GM13977 (cell line): Measurements from ENCODE around the gene FOXN3.

Source experiments
- DNase-seq: peaks from one replicate; pipeline ENCODE4 v3.0.0; 2012; ENCODE audit warnings: low spot score
- CTCF ChIP-seq: IDR thresholded peaks from 2 replicates; pipeline ENCODE4 v1.5.1; 2012; ENCODE audit warnings: mild to moderate bottlenecking, control low read depth; ENCODE audit not compliant: insufficient read depth; ENCODE audit errors: extremely low read depth, missing control alignments
- in situ Hi-C: fragments of 300-500 bp; cut with MboI; formaldehyde crosslinking; loops from one replicate; pipeline ENCODE4 v1.12.0; 2022; ENCODE audit warnings: low sequenced_read_pairs, low pct_unique_long_range_greater_than_20kb, mixed read lengths, inconsistent platforms; ENCODE audit not compliant: unreplicated experiment

FOXN3 gene

DNA sequence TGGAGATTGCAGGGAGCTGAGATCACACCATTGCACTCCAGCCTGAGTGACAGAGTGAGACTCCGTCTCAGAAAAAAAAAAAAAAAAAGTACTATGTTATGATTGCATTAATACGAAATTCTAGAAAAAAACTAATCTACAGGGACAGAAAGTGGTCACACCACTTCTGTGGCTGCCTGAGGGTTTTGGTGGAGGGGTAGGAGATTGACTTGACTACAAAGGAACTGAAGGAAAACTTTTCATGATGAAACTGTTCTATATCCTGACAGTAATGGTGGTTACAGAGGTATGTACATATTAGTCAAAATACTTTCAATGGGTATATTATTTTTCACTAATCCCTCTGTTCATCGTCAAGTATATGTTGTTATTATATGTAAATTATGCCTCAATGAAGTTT is 42.1 kb downstream of the FOXN3 start:
- in situ Hi-C loops: no loop called here
- TF ChIP-seq CTCF: no peak
- no peak for DNase-seq

DNA sequence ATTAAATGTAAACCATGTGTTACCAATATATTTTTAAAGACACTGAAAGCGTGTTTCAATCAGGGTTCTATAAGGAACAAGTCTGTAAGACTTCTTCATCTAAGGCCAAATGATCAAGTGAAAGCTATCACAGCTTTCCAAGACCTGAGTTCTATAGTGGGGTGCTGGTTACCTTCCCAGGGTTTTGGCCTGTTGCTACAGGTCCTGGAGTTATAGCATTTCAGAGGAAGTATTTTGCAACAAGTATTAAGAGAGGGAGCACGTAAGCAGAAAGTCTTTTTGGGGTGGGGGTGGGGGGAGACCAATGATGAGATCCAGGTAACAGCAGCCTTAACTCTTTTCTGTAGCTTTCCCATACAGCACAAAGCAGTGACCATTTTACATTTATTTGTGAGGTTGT is 43.8 kb downstream of the FOXN3 start:
- TF ChIP-seq CTCF: no peak
- DNase-seq: no peak
- in situ Hi-C loops: no loop called here

GRCh38 chr14:89372512-89372883 is 44.5 kb downstream of the FOXN3 start:
- DNase-seq: no peak
- no peak for TF ChIP-seq CTCF
- in situ Hi-C loops: no loop called here

GRCh38 chr14:89371585-89372511 is 45.2 kb downstream of the FOXN3 start:
- no peak for DNase-seq
- in situ Hi-C loops: no loop called here
- TF ChIP-seq CTCF: no peak

DNA sequence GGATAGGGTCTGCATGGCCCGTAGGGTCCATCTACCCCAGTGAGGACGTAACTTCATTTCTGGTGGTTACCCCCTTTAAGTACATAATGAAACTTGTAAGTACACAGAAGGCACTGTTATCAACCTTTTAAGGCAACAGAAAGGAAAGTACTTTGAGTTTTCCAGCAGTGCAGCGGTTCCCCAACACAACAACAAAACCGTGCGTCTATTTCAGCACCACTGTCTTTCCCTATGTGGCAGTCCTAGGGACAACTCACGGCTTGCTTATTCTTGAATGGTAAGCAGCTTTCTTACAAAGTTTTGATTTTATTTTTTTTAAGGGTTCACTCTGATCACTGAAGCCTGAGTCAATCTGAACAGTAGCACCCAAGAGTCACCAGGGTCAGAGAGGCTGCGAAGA is 46.3 kb downstream of the FOXN3 start:
- in situ Hi-C loops: no loop called here
- no peak for DNase-seq
- no peak for TF ChIP-seq CTCF

DNA sequence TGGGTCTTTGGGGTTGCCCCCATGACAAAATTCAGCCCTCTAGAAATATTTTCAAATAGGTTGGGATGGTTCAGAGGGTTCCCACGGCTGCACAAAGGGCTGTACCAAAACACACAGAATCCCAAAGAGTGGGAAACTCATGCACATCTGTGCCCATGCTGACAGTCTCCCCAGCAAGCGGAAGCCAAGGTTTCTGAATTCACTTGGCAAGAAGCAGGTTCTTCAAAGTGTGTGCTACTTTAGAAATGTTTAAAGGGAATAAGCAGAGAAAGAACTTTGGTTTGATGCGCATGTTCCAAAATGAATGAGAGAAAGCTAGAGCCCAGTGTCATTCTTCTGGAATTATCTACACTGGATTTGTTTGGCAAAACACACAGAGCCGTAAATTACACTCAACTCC is 46.7 kb downstream of the FOXN3 start:
- no peak for TF ChIP-seq CTCF
- in situ Hi-C loops: no loop called here
- DNase-seq: no peak

GRCh38 chr14:89369656-89370055 is 47.4 kb downstream of the FOXN3 start:
- no peak for TF ChIP-seq CTCF
- in situ Hi-C loops: no loop called here
- no peak for DNase-seq
